ENCODE results near the gene PIK3C3.

The PIK3C3 gene

DNA sequence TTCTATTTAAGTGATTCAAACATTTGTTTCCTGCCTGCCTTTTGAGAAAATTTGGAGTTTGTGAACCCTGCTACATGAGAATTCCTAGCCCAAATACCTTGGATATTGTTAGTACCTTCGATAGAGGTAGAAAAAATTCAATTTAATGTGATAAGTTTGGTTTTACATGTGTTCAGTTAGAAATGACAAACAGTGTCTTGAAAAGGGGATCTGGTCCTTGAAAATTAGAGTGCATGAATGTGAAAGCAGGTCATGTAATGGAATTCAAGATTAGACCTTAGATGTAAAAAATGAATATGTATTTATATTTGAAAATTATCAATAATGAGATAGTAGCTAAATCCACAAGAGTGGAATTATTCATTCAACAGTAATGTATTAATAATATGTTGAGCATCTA, 70.5 kb downstream of the PIK3C3 start:
- ChIA-PET POLR2A (no interaction called here), CTCF (interaction anchor here (1.1 to 4.5 kb wide), 2 partner anchors 14 to 28 kb away, joined by 3 to 28 read pairs; no protein-coding TSS in a partner anchor)
- TF ChIP-seq CTCF (IDR thresholded peaks at IDR 0.05; ENCODE audit: control extremely low read depth, extremely low read depth, low read depth, missing control alignments), result no peak
- no peak for DNase-seq (ENCODE audit: extremely low spot score)

DNA sequence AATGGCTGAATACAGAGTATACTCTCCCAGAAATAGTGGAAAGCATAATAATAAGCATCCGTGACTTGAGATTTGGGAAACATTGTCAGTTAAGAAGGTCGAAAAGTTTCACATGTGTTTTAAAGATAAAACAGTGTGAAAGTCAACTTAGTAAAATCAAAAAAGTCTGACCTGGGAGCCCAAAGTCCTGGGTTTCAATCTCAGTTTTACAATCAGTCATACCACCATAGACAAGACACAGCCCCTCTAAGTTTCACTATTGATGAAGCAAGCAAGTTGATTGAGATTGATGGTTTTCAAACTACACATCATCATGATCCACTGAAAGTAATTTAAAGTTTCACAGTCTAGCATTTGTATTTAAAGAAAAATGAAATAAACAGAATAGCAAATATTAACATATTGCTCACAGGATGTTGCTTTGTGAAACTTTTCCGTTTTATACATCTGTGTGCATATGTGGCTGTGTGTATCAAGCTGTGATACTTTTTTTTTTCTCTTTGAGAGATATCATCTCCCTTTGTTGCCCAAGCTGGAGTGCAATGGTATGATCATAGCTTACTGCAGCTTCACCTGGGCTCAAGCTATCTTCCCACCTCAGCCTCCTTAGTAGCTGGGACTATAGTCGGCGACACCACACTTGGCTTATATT, 71.1 kb downstream of the PIK3C3 start:
- CTCF ChIA-PET, result interaction anchor here (1.1 to 4.5 kb wide), 4 partner anchors 12 to 59 kb away, joined by 3 to 28 read pairs (median 16); no protein-coding TSS in a partner anchor
- POLR2A ChIA-PET, result no interaction called here
- TF ChIP-seq CTCF (IDR thresholded peaks at IDR 0.05; ENCODE audit: control extremely low read depth, extremely low read depth, low read depth, missing control alignments), result no peak
- DNase-seq (ENCODE audit: extremely low spot score), result peak; percentile 50

DNA sequence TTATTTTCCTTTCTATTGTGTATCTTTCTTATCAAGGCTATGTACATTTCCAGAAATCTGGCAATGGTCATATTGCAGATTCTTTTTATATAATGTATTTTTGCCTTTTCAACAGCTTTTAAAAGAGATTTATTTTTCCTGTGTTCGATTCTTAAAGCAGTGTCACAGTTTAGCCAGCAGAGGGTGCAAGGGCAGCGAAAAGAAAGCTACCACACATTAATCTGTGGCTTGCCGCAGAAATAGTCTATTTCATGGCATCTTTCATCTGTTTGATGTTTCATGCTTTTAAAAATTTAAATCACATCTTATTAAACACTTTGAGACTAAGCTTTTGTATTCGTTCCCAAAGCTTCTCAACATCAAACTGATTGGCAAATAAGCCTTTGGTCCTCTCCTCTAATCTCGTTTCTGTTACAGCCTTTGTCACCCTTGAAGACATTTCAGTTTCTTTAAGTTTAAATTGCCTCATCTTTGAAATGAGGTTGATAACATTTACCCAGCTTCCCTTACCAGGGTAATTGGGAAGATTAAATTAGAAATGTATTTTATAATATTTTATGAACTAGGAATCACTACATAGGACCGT, 73.3 kb downstream of the PIK3C3 start:
- DNase-seq (ENCODE audit: extremely low spot score), result peak; percentile 35
- ChIA-PET POLR2A (no interaction called here), CTCF (interaction anchor here (0.7 to 4.7 kb wide), 24 partner anchors 9 to 84 kb away, joined by 3 to 32 read pairs (median 5); partner anchors contain the start of gene PIK3C3)
- TF ChIP-seq CTCF (IDR thresholded peaks at IDR 0.05; ENCODE audit: control extremely low read depth, extremely low read depth, low read depth, missing control alignments), result peak; percentile 68

GRCh38 chr18:42029092-42029491, 74.1 kb downstream of the PIK3C3 start:
- no peak for DNase-seq (ENCODE audit: extremely low spot score)
- POLR2A ChIA-PET, result no interaction called here
- CTCF ChIA-PET, result interaction anchor here (0.9 to 4.7 kb wide), 6 partner anchors 11 to 85 kb away, joined by 4 to 32 read pairs (median 18); partner anchors contain the start of gene PIK3C3
- TF ChIP-seq CTCF (IDR thresholded peaks at IDR 0.05; ENCODE audit: control extremely low read depth, extremely low read depth, low read depth, missing control alignments), result no peak

DNA sequence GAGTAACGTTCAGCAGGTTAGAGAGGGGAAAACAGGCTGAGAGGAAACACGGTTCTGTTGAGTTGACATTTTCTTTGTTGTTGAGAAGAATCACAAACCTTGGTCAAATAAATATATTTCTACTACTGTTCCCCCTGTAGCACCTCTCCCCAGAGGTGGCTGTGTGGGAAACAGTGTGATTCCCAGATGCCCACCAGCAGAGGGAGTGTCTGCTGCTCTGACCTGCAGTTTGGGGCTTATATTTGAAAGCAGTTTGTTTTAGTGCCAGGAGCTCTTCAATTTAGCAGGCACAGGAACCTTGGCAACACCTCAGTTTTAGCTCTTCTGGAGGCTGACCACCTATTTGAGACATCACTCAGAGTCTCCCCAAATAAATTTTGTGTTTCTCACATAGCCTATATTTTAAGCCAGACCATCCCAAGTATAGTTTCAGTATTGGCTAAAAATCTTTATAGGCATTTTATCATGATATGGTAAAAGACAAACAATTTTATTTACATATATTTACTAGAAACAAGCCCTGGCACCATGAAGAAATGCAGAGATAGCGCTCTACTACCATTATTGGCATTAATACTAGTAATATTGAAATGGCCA, 75.7 kb downstream of the PIK3C3 start:
- no peak for DNase-seq (ENCODE audit: extremely low spot score)
- no peak for TF ChIP-seq CTCF (IDR thresholded peaks at IDR 0.05; ENCODE audit: control extremely low read depth, extremely low read depth, low read depth, missing control alignments)
- ChIA-PET CTCF (interaction anchor here (1.2 to 4.7 kb wide), 3 partner anchors 12 to 22 kb away, joined by 3 to 32 read pairs (median 5); no protein-coding TSS in a partner anchor), POLR2A (no interaction called here)

DNA sequence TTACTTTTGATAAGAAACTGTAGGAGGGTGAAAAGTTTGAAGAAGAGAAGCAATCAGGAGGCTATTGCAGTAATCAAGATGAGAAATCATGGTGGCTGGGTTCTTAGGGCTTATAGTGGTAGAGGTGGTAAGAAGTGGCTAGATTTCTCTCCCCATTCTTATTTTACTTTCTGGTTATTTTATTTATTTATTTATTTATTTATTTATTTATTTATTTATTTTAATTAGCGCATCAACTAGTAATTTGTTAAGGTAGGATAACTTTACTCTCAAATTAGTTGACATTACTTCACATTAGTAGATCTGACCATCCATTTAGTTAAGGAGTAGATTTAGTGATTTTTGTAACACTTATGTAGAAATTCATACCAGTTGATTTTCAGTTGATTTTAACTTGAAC, 77.4 kb downstream of the PIK3C3 start:
- ChIA-PET CTCF (no interaction called here), POLR2A (no interaction called here)
- no peak for DNase-seq (ENCODE audit: extremely low spot score)
- TF ChIP-seq CTCF (IDR thresholded peaks at IDR 0.05; ENCODE audit: control extremely low read depth, extremely low read depth, low read depth, missing control alignments), result no peak
